ENCODE measurements around the gene TMTC1.
"Not testable (repeated sequence)": the region's sequence is repeated elsewhere in the genome, so short reads cannot be mapped to it uniquely, and the experiment has no call there.

TMTC1 gene

DNA sequence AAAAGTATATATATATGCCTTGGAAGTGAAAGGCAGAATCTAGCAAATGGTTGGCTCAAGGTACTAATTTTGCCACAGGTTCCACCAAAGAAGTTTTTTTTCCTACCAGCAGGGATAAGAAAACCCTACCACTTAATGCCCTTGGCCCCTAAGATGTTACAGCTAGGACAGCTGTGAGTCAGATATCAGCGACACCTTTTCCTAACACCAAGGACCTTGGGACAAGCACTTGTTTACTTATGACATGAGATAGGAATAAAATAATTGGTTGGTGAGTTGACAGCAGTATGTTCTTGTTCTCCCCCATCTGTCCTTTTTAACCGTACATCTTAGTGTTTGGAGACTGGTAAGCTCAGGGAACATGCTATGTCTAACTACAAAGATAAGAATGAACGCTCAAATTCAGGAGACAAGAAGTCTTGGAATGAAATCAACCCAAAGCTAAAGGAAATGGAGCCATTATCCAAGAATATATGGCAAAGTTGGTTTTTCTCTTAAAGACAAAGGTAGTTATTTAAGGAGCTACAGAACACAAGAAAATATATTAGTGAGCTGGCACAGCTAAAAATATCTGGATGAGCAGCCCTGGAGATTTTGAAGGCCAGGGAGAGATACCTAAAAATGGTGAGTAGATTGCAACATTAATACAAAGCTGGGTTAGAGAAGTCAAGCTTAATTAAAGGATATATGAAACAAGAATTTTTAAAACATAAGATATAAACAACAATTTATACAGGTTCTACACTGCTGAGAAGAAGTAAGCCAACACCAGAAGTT is 126.8 kb downstream of the TMTC1 start:
- DNase-seq = no peak

DNA sequence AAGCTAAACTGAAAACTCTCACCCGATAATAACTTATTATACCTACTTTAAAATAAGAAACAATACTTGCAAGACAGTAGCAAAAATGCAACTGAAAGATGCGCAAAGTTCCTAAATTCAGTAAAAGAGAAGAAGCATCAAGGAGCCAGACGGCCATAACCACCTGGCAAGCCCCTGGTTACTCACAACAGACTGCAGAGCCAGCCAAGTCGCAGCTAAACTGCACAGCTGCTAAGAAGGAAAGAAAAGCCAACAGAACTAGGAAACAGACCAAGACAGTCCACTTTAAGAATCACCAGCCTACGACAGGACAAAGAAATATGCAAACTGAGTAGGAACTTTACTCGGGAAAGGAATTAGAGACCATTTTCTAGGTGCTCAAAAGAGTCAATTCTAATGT is 127.9 kb downstream of the TMTC1 start:
- DNase-seq = no peak

DNA sequence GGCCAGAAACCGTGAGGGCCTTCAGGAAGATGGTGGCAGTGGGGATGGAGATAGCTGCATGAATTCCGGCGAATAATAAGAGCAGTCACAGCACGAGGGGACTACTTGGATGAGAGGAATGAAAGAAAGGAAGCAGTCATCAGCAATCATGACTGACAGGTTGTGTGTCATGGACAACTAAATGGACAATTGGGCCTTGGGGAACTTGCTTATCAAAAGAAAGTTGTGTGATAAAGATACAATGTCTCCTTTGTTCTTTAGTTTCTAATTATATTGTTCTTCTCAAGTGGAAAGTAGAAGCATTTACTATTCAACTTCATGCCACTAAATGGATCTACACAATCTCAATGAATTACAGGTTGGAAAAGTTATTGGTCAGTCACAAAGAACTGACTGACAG is 130.5 kb downstream of the TMTC1 start:
- DNase-seq = no peak

DNA sequence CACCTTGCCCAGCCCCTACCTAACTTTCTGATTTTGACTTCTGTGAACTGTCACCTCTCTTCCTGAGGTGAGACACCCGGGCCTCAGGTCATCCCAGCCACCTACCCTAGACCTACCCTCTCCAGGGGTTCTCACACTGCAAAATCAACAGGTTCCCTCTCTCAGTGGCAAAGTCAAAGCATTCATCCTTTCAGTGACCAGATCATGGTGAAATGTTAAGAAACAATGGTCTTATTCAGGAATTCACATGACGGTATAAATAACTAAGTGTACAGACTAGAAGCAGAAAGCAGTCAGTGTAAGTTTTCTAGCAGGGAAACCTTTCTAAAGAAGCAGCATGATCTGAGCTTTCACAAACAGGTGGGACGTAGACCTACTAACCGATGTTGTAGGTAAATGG is 133.4 kb downstream of the TMTC1 start:
- no peak for DNase-seq

DNA sequence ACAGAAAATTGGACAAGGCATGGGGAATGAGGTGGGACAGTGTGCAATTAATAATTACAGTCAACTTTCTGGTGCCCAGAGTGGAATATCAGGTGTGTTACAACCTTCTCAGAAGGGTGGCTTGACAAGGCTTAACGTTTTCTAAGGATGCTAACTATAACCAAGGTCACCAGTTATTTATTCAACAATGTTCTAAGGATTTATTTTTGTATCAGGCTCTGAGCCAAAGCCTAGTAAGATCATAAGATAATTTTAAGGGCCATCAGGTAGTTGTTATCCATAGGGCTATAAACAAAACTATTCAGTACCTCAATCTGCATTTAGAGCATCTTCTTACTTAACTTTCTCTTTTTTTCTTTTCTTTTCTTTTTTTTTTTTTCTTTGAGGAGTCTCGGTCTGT is 134.0 kb downstream of the TMTC1 start:
- no peak for DNase-seq

DNA sequence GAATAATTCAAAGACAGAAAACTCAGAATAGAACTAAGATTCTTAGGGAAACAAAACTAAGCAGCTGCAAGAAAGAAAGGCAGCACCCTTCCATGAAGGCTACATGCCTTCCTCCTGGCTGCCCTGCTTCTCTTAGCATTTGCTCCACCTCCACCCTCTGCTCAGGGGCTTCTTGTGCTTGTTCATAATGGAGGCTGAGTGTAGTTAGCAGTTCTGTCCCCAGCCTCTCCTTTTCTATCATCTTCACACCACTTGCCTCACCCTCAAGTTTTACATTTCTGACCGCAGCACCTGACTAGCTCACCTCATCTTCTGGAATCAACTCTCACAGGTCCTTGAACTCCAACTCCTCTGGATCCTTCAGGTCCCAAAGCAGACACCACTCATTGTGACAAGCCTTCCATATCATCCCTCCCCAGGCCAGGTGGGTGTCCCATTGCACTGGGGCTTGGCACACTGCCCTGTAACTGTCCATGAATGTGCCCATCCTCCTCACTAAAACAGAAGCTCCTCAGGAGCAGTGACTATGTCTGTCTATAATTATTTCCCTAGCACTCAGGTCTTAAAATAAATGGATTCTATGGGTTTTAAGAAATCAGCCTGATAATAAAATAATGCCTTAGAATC is 139.1 kb downstream of the TMTC1 start:
- no peak for DNase-seq

DNA sequence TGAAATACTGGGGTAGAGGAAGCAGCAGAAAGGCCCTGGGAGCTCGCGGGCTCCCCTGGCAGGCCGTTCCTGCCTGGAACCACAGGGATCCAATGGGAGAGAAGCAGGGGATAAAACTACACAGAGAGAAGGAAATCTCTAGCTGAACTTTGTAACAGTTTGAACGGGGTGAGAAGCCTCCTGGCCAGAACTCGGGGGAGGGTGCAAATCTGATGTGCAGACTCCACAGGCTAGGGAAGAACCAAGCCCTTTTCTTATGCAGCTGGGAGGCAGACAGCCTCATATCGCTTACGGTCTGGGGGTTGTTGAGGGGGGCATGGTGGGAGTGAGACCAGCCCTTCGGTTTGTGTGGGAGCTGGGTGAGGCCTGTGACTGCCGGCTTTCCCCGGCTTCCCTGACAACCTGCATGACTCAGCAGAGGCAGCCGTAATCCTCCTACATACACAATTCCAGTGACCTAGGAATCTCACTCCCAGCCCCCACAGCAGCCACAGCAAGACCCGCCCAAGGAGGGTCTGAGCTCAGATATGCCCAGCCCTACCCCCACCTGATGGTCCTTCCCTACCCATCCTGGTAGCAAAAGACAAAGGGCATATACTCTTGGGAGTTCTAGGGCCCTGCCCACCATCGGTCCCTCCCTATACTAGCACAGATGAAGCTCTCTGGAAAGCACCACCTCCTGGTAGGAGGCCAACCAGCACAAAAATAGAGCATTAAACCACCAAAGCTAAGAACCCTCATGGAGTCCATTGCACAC is 143.0 kb downstream of the TMTC1 start:
- DNase-seq = no peak

DNA sequence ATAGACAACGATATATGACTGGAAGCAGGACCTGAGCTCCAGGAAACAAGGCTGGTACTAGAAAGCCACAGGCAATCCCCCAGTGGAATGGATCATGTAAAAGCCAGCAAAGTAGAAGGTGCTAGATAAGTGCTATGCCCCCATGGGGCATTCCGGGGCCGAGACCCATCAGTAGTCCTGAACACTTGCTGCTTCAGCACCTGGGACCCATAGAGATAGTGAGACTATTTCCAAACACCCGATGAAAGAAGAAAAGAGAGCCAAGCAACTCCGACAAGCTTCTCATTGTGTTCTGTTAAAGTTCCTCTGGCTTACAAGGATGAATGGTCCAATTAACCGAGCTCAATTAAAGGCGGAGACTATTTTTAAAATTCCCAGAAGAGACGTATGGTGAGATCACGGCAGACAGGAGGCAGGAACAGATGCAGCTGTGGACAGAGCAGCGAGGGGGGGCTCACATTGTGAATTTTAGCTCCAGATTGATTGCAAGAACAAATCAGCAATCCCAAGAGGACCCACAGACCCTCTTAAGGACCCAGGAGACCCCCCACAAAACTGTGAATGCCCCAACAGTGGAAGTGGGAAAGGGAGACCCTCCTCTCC is 143.7 kb downstream of the TMTC1 start:
- no peak for DNase-seq

DNA sequence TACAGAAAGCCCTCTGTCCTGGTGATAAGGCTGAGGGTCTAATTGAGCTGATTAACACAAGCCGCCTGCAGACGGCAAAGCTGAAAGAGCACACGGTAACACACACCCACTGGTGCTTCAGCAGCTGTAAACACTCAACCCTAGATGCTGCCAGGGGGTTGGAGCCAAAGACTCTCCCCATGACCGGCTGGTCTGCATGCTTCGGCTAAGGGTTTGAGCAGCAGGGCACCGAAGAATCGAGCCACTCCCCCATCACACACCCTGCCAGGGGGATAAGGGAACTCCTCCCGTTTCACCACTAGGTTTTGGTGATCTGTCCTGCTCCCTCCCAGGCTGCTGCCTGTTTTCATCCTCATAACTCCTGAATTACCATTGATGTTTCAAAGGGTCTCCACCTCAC is 145.2 kb downstream of the TMTC1 start:
- no peak for DNase-seq

DNA sequence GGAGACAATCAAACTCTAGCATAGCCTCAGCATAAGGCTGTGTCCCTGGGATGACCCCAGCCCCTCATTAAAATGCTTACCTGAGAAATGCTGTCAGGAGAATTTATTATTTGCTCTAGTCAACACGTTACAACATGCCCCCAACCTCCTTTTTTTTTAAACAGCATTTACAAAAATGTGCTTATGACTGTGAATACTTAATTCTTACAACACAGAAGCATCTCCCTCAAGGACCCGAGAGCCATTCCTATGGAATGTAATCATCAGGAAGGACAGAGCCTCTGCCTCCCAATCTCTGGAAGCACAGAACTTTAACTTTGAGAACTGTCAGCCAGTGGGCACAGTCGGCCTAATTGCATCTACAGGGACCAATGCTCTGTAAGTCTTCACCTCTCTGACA is 149.7 kb downstream of the TMTC1 start:
- no peak for DNase-seq

DNA sequence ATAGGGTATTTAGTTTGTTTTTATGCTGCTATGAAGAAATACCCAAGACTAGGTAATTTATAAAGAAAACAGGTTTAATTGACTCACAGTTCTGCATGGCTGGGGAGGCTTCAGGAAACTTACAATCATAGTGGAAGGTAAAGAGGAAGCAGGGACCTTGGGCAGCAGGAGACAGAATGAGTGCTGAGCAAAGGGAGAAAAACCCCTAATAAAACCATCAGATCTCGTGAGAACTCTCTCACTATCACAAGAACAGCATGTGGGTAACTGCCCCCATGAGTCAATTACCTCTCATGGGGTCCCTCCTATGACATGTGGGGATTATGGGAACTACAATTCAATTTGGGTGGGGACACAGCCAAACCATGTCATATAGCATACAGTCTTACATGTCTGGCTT is 153.6 kb downstream of the TMTC1 start:
- not testable (repeated sequence) for DNase-seq

DNA sequence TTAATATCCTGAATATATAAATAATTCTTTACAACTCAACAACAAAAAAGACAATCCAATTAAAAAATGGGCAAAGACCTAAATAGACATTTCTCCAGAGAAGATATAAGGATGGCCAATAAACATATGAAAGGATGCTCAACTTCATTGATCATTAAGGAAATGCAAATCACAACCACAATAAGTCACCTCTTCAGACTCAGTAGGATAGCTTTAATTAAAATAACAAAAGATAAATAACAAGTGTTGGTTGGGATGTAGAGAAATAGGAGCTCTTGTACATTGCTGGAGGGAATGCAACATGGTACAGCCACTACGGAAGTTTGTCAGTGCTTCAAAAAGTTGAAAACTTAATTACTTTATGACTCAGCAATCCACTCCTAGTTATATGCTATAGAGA is 156.5 kb downstream of the TMTC1 start:
- DNase-seq = no peak

DNA sequence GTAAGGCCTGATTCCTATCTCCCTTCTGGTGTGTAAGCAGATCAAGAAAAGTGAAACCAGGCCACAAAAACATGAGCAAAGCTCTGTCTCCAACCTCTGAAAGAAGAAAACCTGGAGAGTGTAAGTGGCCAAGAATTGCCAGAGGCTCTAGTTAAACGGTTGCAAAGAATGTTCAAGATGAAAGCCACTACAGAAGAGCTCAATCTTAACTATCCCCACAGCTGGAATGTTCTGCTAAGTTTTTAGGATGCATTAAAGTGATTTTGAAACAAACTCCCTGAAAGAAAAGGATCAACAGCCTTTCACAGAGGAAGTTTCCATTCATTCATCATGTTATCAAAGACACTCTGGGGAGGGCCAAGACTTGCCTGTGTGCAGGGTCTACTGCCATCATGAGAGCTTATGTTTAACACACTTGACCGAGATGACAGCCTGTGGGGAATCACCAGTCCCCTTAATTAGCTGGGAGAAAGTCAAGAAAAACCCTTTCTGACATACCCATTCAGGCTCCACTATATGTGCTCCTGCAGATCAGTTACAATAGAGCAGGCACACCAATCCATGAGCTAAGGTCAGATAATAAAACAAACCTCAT is 158.3 kb downstream of the TMTC1 start:
- DNase-seq = no peak

DNA sequence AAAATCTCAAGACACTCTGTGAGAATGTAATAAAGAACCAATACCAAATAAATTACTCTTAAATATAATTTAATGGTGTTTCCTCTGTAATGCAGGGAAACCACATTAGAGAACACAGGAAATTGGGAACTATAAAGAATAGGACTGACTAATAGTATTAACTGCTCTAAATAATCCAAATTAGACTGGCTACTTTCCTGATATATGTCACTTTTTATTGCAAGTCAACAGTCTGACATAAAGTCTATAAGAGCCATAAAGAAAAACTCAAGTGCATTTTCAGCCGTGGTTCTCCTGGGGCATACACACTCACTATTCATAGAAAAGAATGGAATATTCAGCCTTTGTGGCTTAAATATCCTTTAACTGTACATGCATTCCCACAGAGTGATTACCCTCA is 161.5 kb downstream of the TMTC1 start:
- no peak for DNase-seq

DNA sequence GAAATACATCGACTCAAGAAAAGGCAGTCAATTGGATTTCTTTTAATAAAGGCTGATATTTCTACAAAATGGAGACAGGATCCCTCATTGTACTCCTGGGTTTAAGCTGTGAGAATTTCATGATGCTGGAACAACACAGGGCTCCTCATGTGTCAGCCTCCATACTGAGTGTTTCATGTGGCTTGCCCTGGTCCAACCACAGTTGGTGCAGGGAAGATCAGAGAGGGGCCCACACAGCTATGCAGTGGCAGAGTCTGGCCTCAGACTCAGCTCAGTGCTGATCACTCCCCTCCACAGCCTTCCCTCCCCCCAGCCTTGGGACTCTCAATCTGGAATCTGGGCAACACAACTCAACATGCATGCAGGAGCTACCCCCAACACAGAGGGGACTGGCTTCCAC is 163.7 kb downstream of the TMTC1 start:
- no peak for DNase-seq

DNA sequence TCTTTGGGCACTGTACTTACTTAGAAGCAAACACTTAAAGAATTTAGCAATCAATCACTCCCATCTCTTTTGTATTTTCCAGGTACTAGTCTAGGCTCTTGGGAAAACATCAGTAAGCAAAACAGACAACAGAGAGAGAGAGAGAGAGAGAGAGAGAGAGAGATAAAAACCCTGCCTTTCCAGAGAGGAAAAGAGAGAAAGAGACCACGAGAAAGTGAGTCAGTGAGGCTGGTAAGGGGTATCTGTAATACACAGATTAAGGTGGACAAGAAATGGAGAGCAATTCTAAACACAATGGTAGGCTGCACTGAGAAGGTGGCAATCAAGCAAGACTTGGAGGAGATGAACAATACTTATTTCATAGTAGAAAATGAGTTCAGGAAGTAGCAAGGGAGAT is 166.3 kb downstream of the TMTC1 start:
- DNase-seq = no peak

DNA sequence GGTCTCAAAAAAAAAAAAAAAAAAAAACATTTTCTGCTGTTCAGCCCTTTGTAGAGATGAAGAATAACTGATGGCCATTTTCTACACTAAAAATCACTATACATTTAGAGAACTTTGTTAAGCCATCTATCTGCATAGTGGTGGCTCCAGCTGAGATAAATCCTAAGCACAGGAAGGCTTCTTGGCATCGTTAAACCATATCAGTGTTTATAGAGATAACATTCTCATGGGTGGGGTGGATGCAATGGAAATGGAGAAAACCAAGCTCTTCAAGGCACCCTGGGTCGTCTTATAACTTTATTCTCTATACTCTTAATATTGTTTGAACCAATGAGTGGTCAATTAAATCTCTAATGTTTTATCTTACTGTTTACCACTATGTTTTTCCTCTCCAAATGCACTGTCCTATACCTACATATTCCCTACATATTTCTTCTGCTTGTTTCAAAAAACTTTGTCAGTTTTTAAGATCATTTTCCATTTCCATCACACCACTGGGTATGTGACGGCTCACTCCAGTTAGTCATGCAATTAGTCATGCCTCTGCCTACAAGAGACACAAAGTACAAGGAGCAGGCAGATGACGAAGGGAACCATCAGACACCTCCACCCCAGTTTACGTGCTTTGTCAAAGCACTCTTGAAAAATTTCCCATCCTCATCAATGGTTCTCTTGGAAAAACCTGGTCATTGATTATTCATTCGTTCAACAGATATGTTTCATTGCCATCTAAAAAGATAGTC is 166.9 kb downstream of the TMTC1 start:
- no peak for DNase-seq

DNA sequence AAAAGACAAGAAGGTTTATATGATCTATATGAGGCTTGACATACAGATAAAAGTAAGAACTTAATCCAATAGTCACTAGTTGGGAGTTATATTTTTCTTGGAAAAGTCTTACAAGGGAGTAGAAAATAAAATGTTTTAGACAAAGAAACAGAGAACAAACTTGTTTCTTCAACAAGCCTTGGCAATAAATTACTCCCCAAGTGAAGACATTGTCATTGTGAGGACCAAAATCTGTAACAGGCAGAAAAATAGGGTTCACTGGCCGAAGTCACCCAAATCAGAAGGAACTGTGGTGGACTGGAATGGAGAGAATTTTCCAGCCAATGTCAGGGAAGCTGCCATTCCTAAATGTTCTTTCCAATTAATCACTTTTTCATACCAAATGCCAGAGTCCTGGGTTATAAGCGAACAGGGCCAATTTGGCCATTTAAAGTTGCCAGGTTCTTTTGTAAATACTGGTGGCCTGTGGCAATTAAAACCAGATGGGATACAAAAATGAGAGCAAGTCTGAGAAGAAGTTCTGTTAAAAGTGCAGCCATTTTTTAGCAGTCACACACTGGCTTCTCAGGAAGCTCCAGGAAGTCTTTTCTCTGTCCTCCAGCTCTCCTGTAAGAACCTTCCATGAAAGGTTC is 168.9 kb downstream of the TMTC1 start:
- DNase-seq = no peak

DNA sequence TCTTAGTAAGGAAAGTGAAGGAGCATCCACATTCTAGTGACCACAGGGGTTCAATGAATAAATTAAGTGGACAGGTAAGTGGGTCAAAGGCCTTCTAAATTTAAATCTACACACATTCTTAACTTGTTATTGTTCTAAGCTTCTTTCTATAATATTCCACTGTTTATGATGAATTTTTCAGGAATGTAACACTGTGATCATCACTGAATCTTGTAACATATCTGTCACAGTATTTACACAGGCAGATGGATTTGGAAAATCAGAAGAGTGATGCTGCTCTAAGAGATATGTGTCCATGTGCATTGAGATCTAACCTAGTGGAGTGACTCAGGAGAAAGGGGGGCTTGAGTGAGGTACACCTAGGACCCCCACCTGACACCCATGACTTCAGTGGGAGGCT is 170.8 kb downstream of the TMTC1 start:
- no peak for DNase-seq

DNA sequence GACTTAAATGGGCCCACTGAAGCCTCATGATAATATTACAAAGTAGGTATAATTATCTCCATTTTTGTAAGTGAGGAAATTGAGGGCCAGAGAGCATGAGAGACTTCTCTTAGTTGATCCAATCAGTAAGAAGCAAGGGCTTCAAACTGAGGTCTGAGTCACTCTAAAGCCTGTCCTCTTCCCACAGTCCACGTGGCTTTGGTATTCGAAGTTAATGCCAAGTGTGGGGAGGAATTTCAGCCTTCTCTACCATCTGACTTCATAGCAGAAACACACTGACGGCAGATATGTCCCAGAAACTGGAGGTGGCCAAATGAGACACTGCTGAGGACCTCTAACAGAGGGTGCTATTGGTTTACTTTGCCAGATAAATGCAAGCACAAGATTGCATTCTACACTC is 171.8 kb downstream of the TMTC1 start:
- DNase-seq = no peak

DNA sequence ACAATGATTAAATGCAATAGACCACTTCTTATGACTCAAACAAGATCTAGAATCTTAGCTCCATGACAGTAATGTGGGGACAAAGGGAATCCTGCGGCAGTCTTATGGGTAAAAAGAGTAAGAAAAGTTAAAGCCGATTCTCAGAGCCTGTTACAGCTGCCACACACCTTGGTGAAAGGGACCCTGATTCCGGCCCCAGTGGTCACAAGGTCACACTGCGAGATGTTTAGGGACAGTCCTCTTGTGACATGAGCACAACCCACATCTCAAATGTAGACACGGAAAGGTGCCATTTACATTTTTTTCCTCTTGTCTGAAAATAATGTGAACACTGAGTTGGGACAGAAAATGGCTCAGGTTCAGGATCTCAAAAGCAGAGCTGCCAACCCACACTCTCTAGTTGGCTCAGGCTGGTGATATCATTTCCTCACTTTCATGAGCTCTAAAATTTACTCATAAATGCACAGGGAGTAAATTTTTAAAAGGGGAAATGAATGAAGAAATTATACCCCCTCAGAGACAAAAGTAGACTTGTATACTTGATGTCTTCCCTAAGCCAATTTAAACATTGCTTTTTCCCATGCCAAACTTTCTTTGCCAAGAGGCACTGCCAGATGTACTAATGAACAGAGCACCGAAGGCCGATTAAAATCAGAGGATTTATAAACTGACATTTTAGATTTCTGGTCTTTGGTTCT is 173.1 kb downstream of the TMTC1 start:
- no peak for DNase-seq

Data from NK-92 treated with Interleukin-12 subunit alpha and Interleukin-12 subunit beta, amount 100 ng/mL, for 24 hours (cell line).